Stimulated activated CD8-positive, alpha-beta memory T cell treated with anti-CD3 and anti-CD28 coated beads, Interleukin-4, amount 100 ng/mL, for 24 hours (primary cell): ENCODE measurements around the gene MADD.
"Not testable (repeated sequence)": the region's sequence is repeated elsewhere in the genome, so short reads cannot be mapped to it uniquely, and the experiment has no call there.

Experiments used
- DNase-seq: peaks from one replicate; pipeline ENCODE4 v3.0.0-alpha.2; 2020; ENCODE audit warnings: low read depth

Gene MADD

GRCh38 chr11:47325271-47326041 is 55.5 kb downstream of the MADD start:
- no peak for DNase-seq

- DNase-seq = no peak
These were observed 56.3 kb downstream of the MADD start for GRCh38 chr11:47326198-47326597.

- DNase-seq = no peak
These were observed 57.1 kb downstream of the MADD start for GRCh38 chr11:47327025-47327424.

- DNase-seq = no peak
These were observed 58.0 kb downstream of the MADD start for GRCh38 chr11:47327949-47328348.

GRCh38 chr11:47328449-47329390 is 58.8 kb downstream of the MADD start:
- no peak for DNase-seq

GRCh38 chr11:47329431-47329986 is 59.6 kb downstream of the MADD start:
- DNase-seq = no peak

GRCh38 chr11:47329987-47330931 is 60.3 kb downstream of the MADD start:
- DNase-seq = no peak

- DNase-seq = no peak
These were observed 61.7 kb downstream of the MADD start for GRCh38 chr11:47331454-47332302.

GRCh38 chr11:47332303-47332711 is 62.4 kb downstream of the MADD start:
- no peak for DNase-seq

GRCh38 chr11:47332791-47333525 is 63.0 kb downstream of the MADD start:
- no peak for DNase-seq

- no peak for DNase-seq
These were observed 63.6 kb downstream of the MADD start for GRCh38 chr11:47333526-47333845.

- no peak for DNase-seq
These were observed 64.0 kb downstream of the MADD start for GRCh38 chr11:47333886-47334443.

GRCh38 chr11:47334699-47335411 is 64.9 kb downstream of the MADD start:
- not testable (repeated sequence) for DNase-seq

- DNase-seq = no peak
These were observed 65.8 kb downstream of the MADD start for GRCh38 chr11:47335733-47336132.

GRCh38 chr11:47336595-47336994 is 66.7 kb downstream of the MADD start:
- DNase-seq = no peak

GRCh38 chr11:47337229-47337924 is 67.4 kb downstream of the MADD start:
- no peak for DNase-seq

GRCh38 chr11:47338396-47339241 is 68.7 kb downstream of the MADD start:
- no peak for DNase-seq

- DNase-seq = no peak
These were observed 70.1 kb downstream of the MADD start for GRCh38 chr11:47340010-47340409.
